Stomach (tissue), 9 donors: ENCODE results near the gene SHOX. TPM values are rescaled to one million over a fixed set of nuclear protein-coding genes. Genes with fewer than 3 reads are reported as not detected.

ENCODE experiments used
- DNase-seq, 2 donors: peaks; one replicate each; pipeline versions ENCODE4 v3.0.0 to v3.0.0-alpha.2; 2013 to 2019
- H3K27ac ChIP-seq, 5 donors: fragments of 200-600 bp in 4 of 5; sonication (generic) in 4 of 5; one replicate each; pipeline ENCODE4 v1.5.1; 2013 to 2019; ENCODE audit warnings: mild to moderate bottlenecking in 1 of 5, moderate library complexity in 1 of 5
- H3K27me3 ChIP-seq, 3 donors: fragments of 200-600 bp; sonication (generic); one replicate each; pipeline ENCODE4 v1.5.1; 2017 to 2019; ENCODE audit warnings: mixed run types in 1 of 3
- H3K36me3 ChIP-seq, 4 donors: fragments of 200-600 bp; sonication (generic); 1 replicate in 3 of 4; 2 replicates in 1 of 4; pipeline ENCODE4 v1.5.1; 2016 to 2019
- H3K4me1 ChIP-seq, 4 donors: fragments of 200-600 bp; sonication (generic); one replicate each; pipeline ENCODE4 v1.5.1; 2016 to 2019
- H3K4me3 ChIP-seq, 4 donors: fragments of 200-600 bp; sonication (generic) in 3 of 4; one replicate each; pipeline ENCODE4 v1.5.1; 2016 to 2019; ENCODE audit warnings: mild to moderate bottlenecking in 1 of 4
- H3K9me3 ChIP-seq, 4 donors: fragments of 200-600 bp; sonication (generic); one replicate each; pipeline ENCODE4 v1.5.1; 2016 to 2019
- EP300 ChIP-seq: sonication (generic); formaldehyde crosslinking; IDR thresholded peaks from one replicate; pipeline ENCODE4 v1.6.1; 2017; ENCODE audit warnings: antibody characterized with exemption
- POLR2A ChIP-seq, 4 donors: fragments of 450-650 bp; IDR thresholded peaks; one replicate each; pipeline ENCODE4 v1.6.1; 2016; ENCODE audit warnings: antibody characterized with exemption in 4 of 4, control low read depth in 2 of 4, mild to moderate bottlenecking in 1 of 4, moderate library complexity in 1 of 4
- POLR2AphosphoS5 ChIP-seq, 3 donors: sonication (generic); formaldehyde crosslinking; IDR thresholded peaks; one replicate each; pipeline ENCODE4 v1.6.1; 2016; ENCODE audit warnings: antibody characterized with exemption in 3 of 3
- WGBS, 5 donors: extraction: QIAGEN DNeasy Blood & Tissue Kit in 3 of 5; methylation state at CpG; one replicate each; pipeline versions ENCODE4 v1.1.5 to v1.1.7; 2013 to 2018; 5-methylcytosine and 5-hydroxymethylcytosine counted together
- intact Hi-C: fragments of 100-400 bp; cut with DNase I; formaldehyde crosslinking; loops from one replicate; pipeline ENCODE4 v1.15.1; 2023; ENCODE audit warnings: low total_unique reads
- polyA plus RNA-seq, 3 donors: library from polyadenylated mRNA; stranded (reverse); fragments of 200-250 nt; gene quantifications; one replicate each; pipeline ENCODE4 v1.2.3, GENCODE V29; 2013
- total RNA-seq, 5 donors: library from RNA; depleted of rRNA; stranded (reverse); fragments of >200 nt; gene quantifications; one replicate each; pipeline versions ENCODE4 v1.1.0 to v1.2.3, GENCODE V29; 2014 to 2016
- TF ChIP-seq, protein P1 (sequence below), 7 experiments: fragments of 450-650 bp in 4 of 7; fragments of 200-600 bp in 3 of 7; sonication (generic) in 3 of 7; IDR thresholded peaks; one replicate each; pipeline ENCODE4 v1.5.1; 2016 to 2019; ENCODE audit warnings: antibody characterized with exemption in 7 of 7, control low read depth in 2 of 7, mild to moderate bottlenecking in 1 of 7
- donor health status: healthy with polysubstance abuse.
- donor health status: Bipolar disorder and iron deficiency.
- donor health status: healthy.

Gene SHOX
- total and polyA plus RNA-seq, 8 donors: 7.5 TPM; not detected in 7

DNA sequence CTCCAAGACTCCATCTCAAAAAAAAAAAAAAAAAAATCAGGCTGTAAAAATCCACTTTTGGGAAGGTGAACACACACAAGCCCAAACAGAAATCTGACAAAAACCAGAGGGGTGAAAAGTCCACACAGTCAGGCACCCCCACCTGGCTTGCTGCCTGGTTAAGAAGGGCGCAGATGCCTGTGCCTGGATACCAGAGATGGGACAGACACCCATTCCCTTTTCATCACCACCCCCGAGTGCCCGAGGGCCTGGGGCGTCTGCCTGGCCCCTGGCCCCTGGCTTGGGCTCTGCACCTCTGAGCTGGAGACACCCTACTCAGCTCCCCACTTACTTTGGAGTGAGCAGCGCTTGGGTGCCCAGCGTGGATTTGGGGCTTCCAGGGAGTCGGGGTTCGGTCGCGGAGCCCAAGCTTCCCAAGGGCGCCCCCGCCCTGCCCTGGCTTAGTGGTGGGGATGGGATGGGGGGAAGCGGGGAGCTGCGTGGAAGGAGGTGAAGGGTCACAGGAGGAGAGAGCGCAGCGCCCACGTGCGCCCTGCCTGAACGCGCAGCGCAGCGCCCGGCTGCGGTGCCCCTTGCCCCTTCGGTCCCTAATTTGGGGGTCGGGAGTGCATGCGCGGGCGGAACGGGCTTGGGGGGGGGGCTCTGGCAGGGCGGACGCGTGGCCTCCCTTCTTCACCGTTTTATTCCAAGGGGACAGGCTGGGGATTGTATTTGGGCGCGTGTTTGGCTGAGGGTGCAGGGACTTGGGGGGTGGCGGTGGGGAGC lies 11.3 kb downstream of the SHOX start:
- intact Hi-C loops: no loop called here
- peaks cover 5 to 95% (median 57%) of the 10 kb centered on the region in 3 donors for H3K27me3 ChIP-seq
- peak in 1 of 2 donors; percentile 7 for DNase-seq

GRCh38 chrX:642436-643240 lies 12.0 kb downstream of the SHOX start:
- 11 to 17% (median 14%) methylated on average over 24 of the region's 24 CpGs for WGBS, 5 donors
- DNase-seq: peak in 1 of 2 donors; percentile 17
- peaks cover 5 to 87% (median 51%) of the 10 kb centered on the region in 3 donors for H3K27me3 ChIP-seq

More for the DNA sequence above, 11.3 kb downstream of the SHOX start:
- Histone ChIP-seq H3K9me3 (no peaks in the 10 kb centered on the region), H3K27ac (no peak overlapping the region), H3K36me3 (no peaks in the 10 kb centered on the region), H3K4me3 (no peak overlapping the region), H3K4me1 (peaks cover 0 to 18% (median 6%) of the 10 kb centered on the region in 4 donors)
- no peak for TF ChIP-seq EP300
- no peak for TF ChIP-seq POLR2A (IDR thresholded peaks at IDR 0.05)
- TF ChIP-seq POLR2AphosphoS5 (IDR thresholded peaks at IDR 0.05): no peak
- TF ChIP-seq, protein P1, sequence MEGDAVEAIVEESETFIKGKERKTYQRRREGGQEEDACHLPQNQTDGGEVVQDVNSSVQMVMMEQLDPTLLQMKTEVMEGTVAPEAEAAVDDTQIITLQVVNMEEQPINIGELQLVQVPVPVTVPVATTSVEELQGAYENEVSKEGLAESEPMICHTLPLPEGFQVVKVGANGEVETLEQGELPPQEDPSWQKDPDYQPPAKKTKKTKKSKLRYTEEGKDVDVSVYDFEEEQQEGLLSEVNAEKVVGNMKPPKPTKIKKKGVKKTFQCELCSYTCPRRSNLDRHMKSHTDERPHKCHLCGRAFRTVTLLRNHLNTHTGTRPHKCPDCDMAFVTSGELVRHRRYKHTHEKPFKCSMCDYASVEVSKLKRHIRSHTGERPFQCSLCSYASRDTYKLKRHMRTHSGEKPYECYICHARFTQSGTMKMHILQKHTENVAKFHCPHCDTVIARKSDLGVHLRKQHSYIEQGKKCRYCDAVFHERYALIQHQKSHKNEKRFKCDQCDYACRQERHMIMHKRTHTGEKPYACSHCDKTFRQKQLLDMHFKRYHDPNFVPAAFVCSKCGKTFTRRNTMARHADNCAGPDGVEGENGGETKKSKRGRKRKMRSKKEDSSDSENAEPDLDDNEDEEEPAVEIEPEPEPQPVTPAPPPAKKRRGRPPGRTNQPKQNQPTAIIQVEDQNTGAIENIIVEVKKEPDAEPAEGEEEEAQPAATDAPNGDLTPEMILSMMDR (IDR thresholded peaks at IDR 0.05): no peak
- WGBS, 5 donors: 9 to 21% (median 10%) methylated on average over 6 to 37 of the region's 37 CpGs

DNA sequence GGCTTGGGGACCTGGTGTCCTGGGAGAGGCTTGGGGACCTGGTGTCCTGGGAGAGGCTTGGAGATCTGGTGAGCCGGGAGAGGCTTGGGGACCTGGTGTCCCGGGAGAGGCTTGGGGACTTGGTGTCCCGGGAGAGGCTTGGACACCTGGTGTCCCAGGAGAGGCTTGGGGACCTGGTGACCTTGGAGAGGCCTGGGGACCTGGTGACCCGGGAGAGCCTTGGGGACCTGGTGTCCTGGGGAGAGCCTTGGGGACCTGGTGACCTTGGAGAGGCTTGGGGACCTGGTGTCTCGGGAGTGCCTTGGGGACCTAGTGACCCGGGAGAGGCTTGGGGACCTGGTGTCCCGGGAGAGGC lies 12.6 kb downstream of the SHOX start:
- no peaks in the 10 kb centered on the region for H3K9me3 ChIP-seq
- TF ChIP-seq POLR2A (IDR thresholded peaks at IDR 0.05): no peak
- TF ChIP-seq, protein P1 (IDR thresholded peaks at IDR 0.05): no peak
- TF ChIP-seq EP300: no peak
- TF ChIP-seq POLR2AphosphoS5 (IDR thresholded peaks at IDR 0.05): no peak
- H3K4me3 ChIP-seq: no peak overlapping the region
- no peak for DNase-seq
- H3K36me3 ChIP-seq: no peaks in the 10 kb centered on the region
- peaks cover 5 to 81% (median 48%) of the 10 kb centered on the region in 3 donors for H3K27me3 ChIP-seq
- whole genome bisulfite sequencing, 5 donors: 58 to 68% (median 64%) methylated on average over 6 to 7 of the region's 7 CpGs
- H3K4me1 ChIP-seq: peaks cover 0 to 5% (median 2%) of the 10 kb centered on the region in 4 donors
- no peak overlapping the region for H3K27ac ChIP-seq
- intact Hi-C loops: no loop called here

More at GRCh38 chrX:642436-643240, 12.0 kb downstream of the SHOX start:
- Histone ChIP-seq H3K4me3 (no peak overlapping the region), H3K4me1 (peaks cover 0 to 11% (median 5%) of the 10 kb centered on the region in 4 donors), H3K9me3 (no peaks in the 10 kb centered on the region), H3K27ac (no peak overlapping the region), H3K36me3 (no peaks in the 10 kb centered on the region)
- TF ChIP-seq POLR2AphosphoS5 (IDR thresholded peaks at IDR 0.05) (no peak), EP300 (no peak), POLR2A (IDR thresholded peaks at IDR 0.05) (no peak)
- TF ChIP-seq, protein P1 (IDR thresholded peaks at IDR 0.05): no peak
- intact Hi-C loops: no loop called here

DNA sequence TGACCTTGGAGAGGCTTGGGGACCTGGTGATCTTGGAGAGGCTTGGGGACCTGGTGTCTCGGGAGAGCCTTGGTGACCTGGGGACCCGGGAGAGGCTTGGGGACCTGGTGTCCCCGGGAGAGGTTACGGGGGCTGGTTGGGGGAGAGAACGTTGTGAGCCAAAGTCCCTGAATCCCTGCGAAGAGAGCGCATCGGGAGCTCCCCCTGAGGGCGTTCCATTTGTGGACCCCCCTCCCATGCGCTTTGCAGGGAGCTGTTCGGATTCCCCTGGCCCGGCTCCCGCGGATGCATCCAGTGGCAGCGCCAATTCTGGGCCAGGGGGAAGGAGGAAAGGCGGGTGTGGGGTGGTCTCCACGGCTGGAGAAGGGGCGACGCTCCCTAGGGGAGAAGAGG lies 13.3 kb downstream of the SHOX start:
- Histone ChIP-seq H3K36me3 (no peaks in the 10 kb centered on the region), H3K9me3 (no peaks in the 10 kb centered on the region), H3K27ac (no peak overlapping the region), H3K4me1 (no peaks in the 10 kb centered on the region), H3K4me3 (no peak overlapping the region), H3K27me3 (peaks cover 0 to 74% (median 41%) of the 10 kb centered on the region in 3 donors)
- no peak for DNase-seq
- TF ChIP-seq POLR2AphosphoS5 (IDR thresholded peaks at IDR 0.05) (no peak), POLR2A (IDR thresholded peaks at IDR 0.05) (no peak), EP300 (no peak)
- TF ChIP-seq, protein P1 (IDR thresholded peaks at IDR 0.05): no peak
- intact Hi-C loops: no loop called here
- WGBS, 5 donors: 2 to 10% (median 9%) methylated on average over 2 to 19 of the region's 19 CpGs
